Fibroblast of lung (primary cell): ENCODE measurements around the gene ADAMTS17.

Experiments used
- EZH2 ChIP-seq: IDR thresholded peaks from 2 replicates; pipeline ENCODE4 v1.5.1; 2012; ENCODE audit warnings: low read length, control low read depth, mild to moderate bottlenecking; ENCODE audit errors: missing control alignments
- TF ChIP-seq, protein P1 (sequence below), 2 donors: IDR thresholded peaks in 1 of 2; conservative IDR thresholded peaks in 1 of 2; 1 replicate in 1 of 2; 2 replicates in 1 of 2; pipeline ENCODE4 v1.5.1; 2011 to 2012; ENCODE audit warnings: low read length in 2 of 2, control low read depth in 1 of 2, inconsistent platforms in 1 of 2, low read depth in 1 of 2, mild to moderate bottlenecking in 1 of 2

DNA sequence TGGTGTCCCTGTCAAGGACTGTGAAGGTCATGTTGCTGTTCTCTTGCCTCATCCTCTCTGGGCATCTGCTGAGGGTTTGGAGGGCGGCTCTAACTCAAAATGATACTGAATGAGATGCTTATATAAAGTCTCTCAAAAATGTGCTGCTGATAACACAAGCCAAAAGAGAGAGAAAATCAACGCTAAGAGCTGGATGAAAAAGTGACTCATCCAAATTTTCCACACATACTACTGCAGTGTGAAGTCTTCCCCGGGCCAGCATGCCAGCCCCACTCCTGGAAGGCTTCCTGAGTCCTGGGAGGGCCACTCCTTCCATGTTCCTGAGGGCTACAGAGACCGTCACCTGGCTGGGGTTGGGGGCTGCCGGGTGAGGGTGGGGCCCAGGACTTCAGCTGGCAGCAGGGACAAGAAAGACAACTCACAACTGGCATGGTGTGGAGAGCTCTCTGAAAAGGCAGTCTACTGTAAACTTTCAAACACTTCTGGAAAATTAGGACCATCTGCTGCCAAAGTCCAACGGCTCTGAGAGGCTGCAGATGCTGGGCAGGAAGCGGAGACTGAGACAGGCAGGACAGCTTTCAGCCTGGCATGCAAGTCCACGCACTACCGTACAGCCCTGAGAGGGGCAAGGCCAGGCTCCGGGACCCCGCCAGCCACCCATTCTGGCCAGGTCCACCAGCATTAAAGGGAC is 200.3 kb downstream of the ADAMTS17 start:
- TF ChIP-seq, protein P1, sequence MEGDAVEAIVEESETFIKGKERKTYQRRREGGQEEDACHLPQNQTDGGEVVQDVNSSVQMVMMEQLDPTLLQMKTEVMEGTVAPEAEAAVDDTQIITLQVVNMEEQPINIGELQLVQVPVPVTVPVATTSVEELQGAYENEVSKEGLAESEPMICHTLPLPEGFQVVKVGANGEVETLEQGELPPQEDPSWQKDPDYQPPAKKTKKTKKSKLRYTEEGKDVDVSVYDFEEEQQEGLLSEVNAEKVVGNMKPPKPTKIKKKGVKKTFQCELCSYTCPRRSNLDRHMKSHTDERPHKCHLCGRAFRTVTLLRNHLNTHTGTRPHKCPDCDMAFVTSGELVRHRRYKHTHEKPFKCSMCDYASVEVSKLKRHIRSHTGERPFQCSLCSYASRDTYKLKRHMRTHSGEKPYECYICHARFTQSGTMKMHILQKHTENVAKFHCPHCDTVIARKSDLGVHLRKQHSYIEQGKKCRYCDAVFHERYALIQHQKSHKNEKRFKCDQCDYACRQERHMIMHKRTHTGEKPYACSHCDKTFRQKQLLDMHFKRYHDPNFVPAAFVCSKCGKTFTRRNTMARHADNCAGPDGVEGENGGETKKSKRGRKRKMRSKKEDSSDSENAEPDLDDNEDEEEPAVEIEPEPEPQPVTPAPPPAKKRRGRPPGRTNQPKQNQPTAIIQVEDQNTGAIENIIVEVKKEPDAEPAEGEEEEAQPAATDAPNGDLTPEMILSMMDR (conservative IDR thresholded peaks at IDR 0.05 in 1 of 2, IDR thresholded peaks at IDR 0.05 in 1 of 2; ENCODE audit: low read depth in 1 of 2, low read length in 2 of 2): no peak
- TF ChIP-seq EZH2: no peak
